GM08714 (cell line): ENCODE data around the gene IFI27L1.

ENCODE experiments used
- H3K4me3 ChIP-seq: fragments of 200-500 bp; sonication (Bioruptor generic); 2 replicates; pipeline ENCODE4 v1.5.1; 2014; ENCODE audit warnings: mild to moderate bottlenecking, low read length, inconsistent platforms
- ZNF274 ChIP-seq: IDR thresholded peaks from 2 replicates; pipeline ENCODE4 v1.6.1; 2012; ENCODE audit warnings: mild to moderate bottlenecking, low read depth, low read length

Gene IFI27L1

GRCh38 chr14:94112513-94113063 lies 31.5 kb downstream of the IFI27L1 start:
- TF ChIP-seq ZNF274, result no peak
- H3K4me3 ChIP-seq, result no peak overlapping the region

- TF ChIP-seq ZNF274, result no peak
- H3K4me3 ChIP-seq, result no peak overlapping the region
Observed at GRCh38 chr14:94113073-94113472, 32.0 kb downstream of the IFI27L1 start.

DNA sequence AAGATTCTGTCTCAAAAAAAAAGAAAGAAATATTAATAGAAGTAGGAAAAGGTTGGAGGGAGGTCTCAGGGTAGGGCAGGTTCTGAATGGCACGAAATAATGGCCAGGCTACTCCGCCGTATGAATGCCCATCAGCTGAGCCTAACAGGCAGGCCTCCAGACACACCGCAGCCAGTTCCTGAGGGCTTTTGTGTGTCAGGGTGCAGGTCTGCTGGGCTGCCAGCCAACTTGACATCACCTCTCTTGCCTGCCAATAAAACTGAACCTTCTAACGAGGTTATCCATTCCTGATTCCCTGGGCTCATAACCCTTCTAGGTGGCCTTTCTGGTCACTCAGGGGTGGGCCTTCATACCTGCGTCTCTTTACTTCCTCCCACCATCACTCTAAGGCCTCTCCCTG lies 32.4 kb downstream of the IFI27L1 start:
- H3K4me3 ChIP-seq, result no peak overlapping the region
- TF ChIP-seq ZNF274, result no peak

DNA sequence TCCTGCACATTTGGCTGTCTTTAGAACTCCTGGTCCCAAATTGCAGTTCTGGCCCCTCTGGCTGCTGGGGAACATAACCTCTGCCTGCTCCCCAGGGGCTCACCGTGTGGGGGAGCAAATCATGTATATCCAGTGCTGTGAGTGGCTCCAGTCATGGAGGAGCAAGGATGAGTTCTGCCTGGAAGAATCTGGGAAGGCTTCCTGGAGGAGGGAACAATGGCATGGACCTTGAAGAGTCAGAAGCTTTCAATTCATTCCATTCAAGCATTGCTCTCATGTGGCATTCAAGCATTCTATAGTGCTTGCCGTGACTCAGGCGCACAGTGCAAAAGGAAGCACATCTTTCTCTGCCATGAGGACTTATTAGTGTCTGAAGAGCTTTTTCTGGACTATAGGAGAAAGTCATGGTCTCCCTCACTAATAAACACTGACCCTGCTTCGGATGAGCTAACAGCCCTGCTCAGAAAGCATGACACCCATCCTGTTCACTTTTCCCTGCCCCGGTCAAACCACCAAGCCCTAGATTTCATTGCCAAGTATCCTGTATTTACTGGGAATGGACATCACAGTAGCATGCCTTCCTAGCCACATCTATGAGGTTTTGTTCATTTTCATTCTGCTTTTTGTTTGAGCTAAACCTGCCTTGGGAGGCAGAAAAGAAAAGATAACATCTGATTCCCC lies 32.9 kb downstream of the IFI27L1 start:
- TF ChIP-seq ZNF274, result no peak
- H3K4me3 ChIP-seq, result no peak overlapping the region

DNA sequence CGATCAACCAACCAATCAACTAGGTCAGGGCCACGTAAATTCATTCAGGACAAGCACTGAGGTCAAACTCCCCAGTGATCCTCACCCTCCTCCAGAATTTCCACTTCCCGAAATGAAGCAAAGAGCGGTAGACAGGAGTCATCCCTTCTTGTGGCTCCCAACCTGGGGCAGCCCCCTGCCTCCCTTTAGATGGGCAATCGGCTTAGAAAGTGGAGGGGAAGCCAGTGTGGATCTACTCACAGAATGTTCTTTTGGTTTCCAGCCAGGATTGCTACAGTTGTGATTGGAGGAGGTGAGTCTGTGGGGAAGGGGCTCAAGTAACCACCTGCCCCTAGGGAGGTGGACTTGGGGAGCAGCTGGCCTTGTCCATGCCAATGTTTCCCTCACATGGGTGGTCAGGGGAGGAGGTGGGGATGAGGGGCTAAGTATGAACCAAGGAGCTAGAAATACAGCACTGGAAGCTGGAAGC lies 33.5 kb downstream of the IFI27L1 start:
- no peak overlapping the region for H3K4me3 ChIP-seq

DNA sequence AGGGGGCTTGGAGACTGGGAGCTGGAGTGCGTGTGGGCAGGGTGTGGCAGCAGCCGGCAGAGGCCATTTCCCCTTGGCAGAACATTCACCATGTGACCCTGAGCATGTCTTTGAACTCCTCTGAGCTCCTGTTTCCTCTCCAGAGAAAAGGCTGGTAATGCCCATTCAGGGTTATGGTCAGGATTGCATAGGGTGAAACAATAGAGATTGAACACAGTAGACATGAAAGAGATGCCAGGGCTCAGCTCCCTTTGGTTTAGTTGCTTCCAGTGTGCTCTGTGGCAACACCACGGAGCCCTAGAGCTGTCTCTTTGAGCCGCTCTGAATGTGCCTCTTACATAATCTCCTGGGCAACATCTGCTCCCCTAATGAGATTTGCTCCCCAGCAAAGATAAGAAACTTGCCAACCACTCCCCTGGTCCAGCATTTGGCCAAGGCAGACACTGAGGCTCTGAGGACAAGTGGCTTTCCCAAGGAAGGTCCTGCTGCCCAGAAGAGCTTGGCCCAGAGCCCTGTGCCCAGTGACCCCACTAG lies 34.0 kb downstream of the IFI27L1 start:
- H3K4me3 ChIP-seq, result no peak overlapping the region
- TF ChIP-seq ZNF274, result no peak

More for the DNA sequence above, 33.5 kb downstream of the IFI27L1 start:
- TF ChIP-seq ZNF274, result no peak

- H3K4me3 ChIP-seq, result no peak overlapping the region
- TF ChIP-seq ZNF274, result no peak
Observed at GRCh38 chr14:94115631-94116030, 34.5 kb downstream of the IFI27L1 start.

DNA sequence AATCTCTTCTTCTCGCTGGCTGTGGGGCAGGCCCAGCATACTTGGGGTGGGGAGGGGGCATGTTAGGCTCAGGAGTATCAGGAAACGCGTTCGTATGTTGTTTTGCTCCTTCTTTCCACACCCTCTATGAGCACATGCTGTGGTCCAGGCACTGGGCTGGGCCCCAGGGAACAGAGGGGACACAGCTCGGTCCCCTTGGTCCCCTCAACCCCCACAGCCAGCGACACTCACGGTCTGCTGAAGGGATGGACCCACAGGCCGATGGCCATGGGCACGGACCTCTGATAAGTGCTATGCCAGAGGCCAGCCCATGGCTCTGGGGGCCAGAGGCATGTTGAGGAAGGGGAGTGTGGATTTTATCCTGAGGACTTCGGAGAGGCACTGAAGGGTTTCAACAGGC lies 35.6 kb downstream of the IFI27L1 start:
- TF ChIP-seq ZNF274, result no peak
- no peak overlapping the region for H3K4me3 ChIP-seq

GRCh38 chr14:94117856-94118255 lies 36.7 kb downstream of the IFI27L1 start:
- TF ChIP-seq ZNF274, result no peak
- no peak overlapping the region for H3K4me3 ChIP-seq

GRCh38 chr14:94119071-94119470 lies 38.0 kb downstream of the IFI27L1 start:
- TF ChIP-seq ZNF274, result no peak
- no peak overlapping the region for H3K4me3 ChIP-seq

DNA sequence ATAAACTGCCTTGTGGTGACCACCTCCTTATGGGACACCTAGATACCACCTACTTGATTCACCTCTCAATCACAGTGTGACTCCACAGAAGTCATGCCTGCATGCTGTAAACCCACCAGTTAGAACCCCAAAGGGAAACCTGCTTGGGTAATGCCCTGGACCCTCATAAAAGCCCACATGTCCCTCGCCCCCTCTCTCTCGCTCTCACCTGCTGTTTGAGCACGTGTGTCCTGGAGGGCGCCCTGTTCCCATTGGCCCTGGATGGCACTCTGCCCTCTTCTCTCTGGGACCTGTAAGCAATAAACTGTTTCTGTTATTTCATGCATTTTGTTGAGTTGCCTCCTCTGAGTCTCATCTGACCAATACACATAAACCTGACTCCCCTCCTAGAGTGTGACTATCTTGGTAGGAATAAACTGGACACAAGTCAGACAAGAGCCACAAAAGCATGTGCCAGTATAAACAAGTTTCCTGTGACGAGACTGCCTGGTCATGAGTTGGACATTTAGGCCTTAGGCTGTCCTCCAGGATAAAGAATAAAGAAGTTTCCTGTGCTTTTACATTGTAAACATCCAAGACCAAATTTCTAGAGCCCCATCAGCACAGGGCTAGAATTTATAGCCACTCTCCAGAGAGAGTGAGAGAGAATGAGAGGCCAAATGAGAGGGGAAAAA lies 39.7 kb downstream of the IFI27L1 start:
- no peak for TF ChIP-seq ZNF274
- H3K4me3 ChIP-seq, result no peak overlapping the region

- no peak for TF ChIP-seq ZNF274
- H3K4me3 ChIP-seq, result no peak overlapping the region
Observed at GRCh38 chr14:94121485-94121884, 40.4 kb downstream of the IFI27L1 start.

GRCh38 chr14:94122438-94122837 lies 41.3 kb downstream of the IFI27L1 start:
- H3K4me3 ChIP-seq, result no peak overlapping the region
- TF ChIP-seq ZNF274, result no peak

DNA sequence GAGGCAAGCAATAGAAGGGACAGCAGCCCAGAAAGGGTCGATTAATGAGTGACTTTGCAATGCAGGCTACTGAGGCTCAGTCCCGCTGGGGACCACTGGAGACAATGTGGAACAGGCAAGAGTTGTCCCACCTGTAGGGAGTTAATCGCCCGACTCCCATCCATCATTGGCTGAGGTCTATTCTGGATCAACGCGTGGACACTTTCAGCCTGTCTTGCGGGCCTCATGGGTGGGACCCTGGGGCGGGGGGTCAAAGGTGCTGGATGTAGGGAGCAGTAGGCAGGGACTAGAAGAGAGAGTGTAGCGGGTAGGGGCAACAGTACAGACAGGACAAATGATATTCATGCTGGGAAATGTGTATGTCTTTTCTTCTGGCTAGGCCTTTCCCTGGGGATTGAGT lies 42.2 kb downstream of the IFI27L1 start:
- H3K4me3 ChIP-seq, result no peak overlapping the region
- no peak for TF ChIP-seq ZNF274

- TF ChIP-seq ZNF274, result no peak
- H3K4me3 ChIP-seq, result no peak overlapping the region
Observed at GRCh38 chr14:94123868-94124267, 42.8 kb downstream of the IFI27L1 start.
